ENCODE measurements around the gene SPTBN1. TPM values are rescaled to one million over a fixed set of nuclear protein-coding genes. Genes with fewer than 3 reads are reported as not detected.

The SPTBN1 gene
- total RNA-seq, 6 experiments from 2014 or later = 128 to 169 (median 159) TPM

GRCh38 chr2:54632733-54633692 lies 176.9 kb downstream of the SPTBN1 start:
- H3K27ac Mint-ChIP-seq = peak overlapping the region; percentile 37
- no peak for TF ChIP-seq CTCF (IDR thresholded peaks at IDR 0.05)
- no peaks in the 10 kb centered on the region for H3K9me3 Mint-ChIP-seq
- peaks cover 3% of the 10 kb centered on the region for H3K27me3 Mint-ChIP-seq (ENCODE audit: insufficient read depth)
- H3K4me3 Mint-ChIP-seq = no peak overlapping the region; the same call in 1 of the 2 replicates
- no peak for DNase-seq
- H3K4me1 Mint-ChIP-seq (ENCODE audit: low read depth) = peaks cover 46% of the 10 kb centered on the region
- peaks cover 68% of the 10 kb centered on the region for H3K36me3 Mint-ChIP-seq (ENCODE audit: low read depth)

GRCh38 chr2:54634021-54634420 lies 177.9 kb downstream of the SPTBN1 start:
- peak overlapping the region; percentile 65; the same call in 1 of the 2 replicates for H3K4me3 Mint-ChIP-seq
- no peaks in the 10 kb centered on the region for H3K9me3 Mint-ChIP-seq
- H3K27me3 Mint-ChIP-seq (ENCODE audit: insufficient read depth) = peaks cover 3% of the 10 kb centered on the region; the same call in 1 of the 2 replicates
- no peak for DNase-seq
- H3K4me1 Mint-ChIP-seq (ENCODE audit: low read depth) = peaks cover 49% of the 10 kb centered on the region
- peak overlapping the region; percentile 72 for H3K27ac Mint-ChIP-seq
- H3K36me3 Mint-ChIP-seq (ENCODE audit: low read depth) = peaks cover 67% of the 10 kb centered on the region
- no peak for TF ChIP-seq CTCF (IDR thresholded peaks at IDR 0.05)

- Mint-ChIP-seq H3K36me3 (ENCODE audit: low read depth) (peaks cover 67% of the 10 kb centered on the region), H3K4me1 (ENCODE audit: low read depth) (peaks cover 57% of the 10 kb centered on the region), H3K27ac (peak overlapping the region; percentile 72), H3K27me3 (ENCODE audit: insufficient read depth) (peaks cover 3% of the 10 kb centered on the region; the same call in 1 of the 2 replicates), H3K9me3 (no peaks in the 10 kb centered on the region), H3K4me3 (peak overlapping the region; percentile 65)
- TF ChIP-seq CTCF (IDR thresholded peaks at IDR 0.05) = no peak
- peak; percentile 17 for DNase-seq
These were observed 178.7 kb downstream of the SPTBN1 start for GRCh38 chr2:54634564-54635511.

GRCh38 chr2:54635554-54636152 lies 179.5 kb downstream of the SPTBN1 start:
- H3K36me3 Mint-ChIP-seq (ENCODE audit: low read depth) = peaks cover 60% of the 10 kb centered on the region
- no peaks in the 10 kb centered on the region for H3K9me3 Mint-ChIP-seq
- H3K27me3 Mint-ChIP-seq (ENCODE audit: insufficient read depth) = peaks cover 3% of the 10 kb centered on the region; the same call in 1 of the 2 replicates
- TF ChIP-seq CTCF (IDR thresholded peaks at IDR 0.05) = no peak
- peak overlapping the region; percentile 72 for H3K27ac Mint-ChIP-seq
- no peak for DNase-seq
- H3K4me3 Mint-ChIP-seq = peak overlapping the region; percentile 65
- peaks cover 54% of the 10 kb centered on the region for H3K4me1 Mint-ChIP-seq (ENCODE audit: low read depth)
